Peyer's patch (tissue), 4 donors: ENCODE data around the gene PSME3. TPM values are rescaled to one million over a fixed set of nuclear protein-coding genes. Genes with fewer than 3 reads are reported as not detected.

Experiments
- DNase-seq, 3 donors: peaks; one replicate each; pipeline ENCODE4 v3.0.0-alpha.2; 2017 to 2019
- H3K27ac ChIP-seq, 4 donors: fragments of 200-600 bp; sonication (generic); one replicate each; pipeline ENCODE4 v1.5.1; 2016 to 2019
- H3K27me3 ChIP-seq, 2 donors: fragments of 200-600 bp; sonication (generic); one replicate each; pipeline ENCODE4 v1.5.1; 2019
- H3K36me3 ChIP-seq, 3 donors: fragments of 200-600 bp; sonication (generic); one replicate each; pipeline ENCODE4 v1.5.1; 2016 to 2019
- H3K4me1 ChIP-seq, 4 donors: fragments of 200-600 bp; sonication (generic); one replicate each; pipeline ENCODE4 v1.5.1; 2016 to 2019
- H3K4me3 ChIP-seq, 4 donors: fragments of 200-600 bp; sonication (generic); 1 replicate in 3 of 4; 2 replicates in 1 of 4; pipeline ENCODE4 v1.5.1; 2016 to 2019; ENCODE audit warnings: mild to moderate bottlenecking in 1 of 4
- H3K9me3 ChIP-seq, 4 donors: fragments of 200-600 bp; sonication (generic); one replicate each; pipeline ENCODE4 v1.5.1; 2016 to 2019; ENCODE audit warnings: mild to moderate bottlenecking in 1 of 4
- CTCF ChIP-seq, 6 experiments: fragments of 450-650 bp in 4 of 6; fragments of 200-600 bp in 2 of 6; sonication (generic) in 1 of 6; IDR thresholded peaks; one replicate each; pipeline ENCODE4 v1.5.1; 2017 to 2019; ENCODE audit warnings: antibody characterized with exemption in 6 of 6, mild to moderate bottlenecking in 3 of 6, moderate library complexity in 1 of 6
- POLR2A ChIP-seq, 2 donors: fragments of 450-650 bp; IDR thresholded peaks; one replicate each; pipeline ENCODE4 v1.5.1; 2017; ENCODE audit warnings: antibody characterized with exemption in 2 of 2, mild to moderate bottlenecking in 2 of 2, moderate library complexity in 2 of 2
- total RNA-seq, 4 donors: library from RNA; depleted of rRNA; stranded (reverse); fragments of >200 nt; gene quantifications; one replicate each; pipeline ENCODE4 v1.1.0, GENCODE V29; 2016

Gene PSME3
- 10 to 100 TPM; 45.6 to 75.9 (median 59.8) TPM for total RNA-seq

GRCh38 chr17:42832934-42833766 lies at the start of gene PSME3:
Gene PSME3 (plus strand): TSS chr17:42833397. CDS start chr17:42833632, 235 bp downstream.
- no peaks in the 10 kb centered on the region for H3K27me3 ChIP-seq
- H3K4me3 ChIP-seq: peak within 1 kb of the TSS; percentile 73 to 93 (median 86)
- TF ChIP-seq CTCF (IDR thresholded peaks at IDR 0.05): no peak
- peak; percentile 87 to 93 for TF ChIP-seq POLR2A (IDR thresholded peaks at IDR 0.05)
- peaks cover 0 to 18% (median 3%) of the 10 kb centered on the region in 4 donors for H3K4me1 ChIP-seq
- no peaks in the 10 kb centered on the region for H3K9me3 ChIP-seq
- peaks cover 0 to 31% (median 0%) of the 10 kb centered on the region in 3 donors for H3K36me3 ChIP-seq
- H3K27ac ChIP-seq: peak within 1 kb of the TSS; percentile 88 to 90 (median 89)
- DNase-seq: peak; percentile 89 to 96 (median 95)

GRCh38 chr17:42783791-42784138 lies 49.4 kb upstream of the PSME3 start:
- H3K9me3 ChIP-seq: no peaks in the 10 kb centered on the region
- H3K36me3 ChIP-seq: peaks cover 0 to 10% (median 0%) of the 10 kb centered on the region in 3 donors
- DNase-seq: peak in 1 of 3 donors; percentile 28
- TF ChIP-seq CTCF (IDR thresholded peaks at IDR 0.05): no peak
- TF ChIP-seq POLR2A (IDR thresholded peaks at IDR 0.05): no peak
- H3K4me1 ChIP-seq: peaks cover 0 to 26% (median 4%) of the 10 kb centered on the region in 4 donors
- peaks cover 0 to 14% of the 10 kb centered on the region in 2 donors for H3K27me3 ChIP-seq
- no peak overlapping the region for H3K27ac ChIP-seq
- no peak overlapping the region for H3K4me3 ChIP-seq

GRCh38 chr17:42784409-42784808 lies 48.8 kb upstream of the PSME3 start:
- Histone ChIP-seq H3K27ac (no peak overlapping the region), H3K9me3 (no peaks in the 10 kb centered on the region), H3K27me3 (peaks cover 0 to 14% of the 10 kb centered on the region in 2 donors), H3K4me1 (peaks cover 0 to 26% (median 4%) of the 10 kb centered on the region in 4 donors), H3K36me3 (peaks cover 0 to 4% (median 0%) of the 10 kb centered on the region in 3 donors), H3K4me3 (no peak overlapping the region)
- TF ChIP-seq POLR2A (IDR thresholded peaks at IDR 0.05) (no peak), CTCF (IDR thresholded peaks at IDR 0.05) (no peak)
- DNase-seq: peak in 1 of 3 donors; percentile 38

- Histone ChIP-seq H3K4me3 (no peak overlapping the region), H3K27me3 (peaks cover 0 to 14% of the 10 kb centered on the region in 2 donors), H3K4me1 (peaks cover 0 to 20% (median 4%) of the 10 kb centered on the region in 4 donors), H3K36me3 (no peaks in the 10 kb centered on the region), H3K27ac (no peak overlapping the region), H3K9me3 (no peaks in the 10 kb centered on the region)
- DNase-seq: peak in 1 of 3 donors; percentile 46
- no peak for TF ChIP-seq POLR2A (IDR thresholded peaks at IDR 0.05)
- no peak for TF ChIP-seq CTCF (IDR thresholded peaks at IDR 0.05)
These were observed 48.2 kb upstream of the PSME3 start for GRCh38 chr17:42784811-42785592.

GRCh38 chr17:42787266-42787665 lies 45.9 kb upstream of the PSME3 start:
- Histone ChIP-seq H3K4me1 (peaks cover 0 to 7% (median 0%) of the 10 kb centered on the region in 4 donors), H3K27ac (no peak overlapping the region), H3K4me3 (no peak overlapping the region), H3K27me3 (peaks cover 0 to 9% of the 10 kb centered on the region in 2 donors), H3K36me3 (no peaks in the 10 kb centered on the region), H3K9me3 (no peaks in the 10 kb centered on the region)
- TF ChIP-seq POLR2A (IDR thresholded peaks at IDR 0.05) (no peak), CTCF (IDR thresholded peaks at IDR 0.05) (no peak)
- DNase-seq: peak in 1 of 3 donors; percentile 25
